ENCODE measurements around the gene RIC8B.
"Not testable (repeated sequence)": the region's sequence is repeated elsewhere in the genome, so short reads cannot be mapped to it uniquely, and the experiment has no call there.

The RIC8B gene

GRCh38 chr12:106774005-106774807, at the start of gene RIC8B:
RIC8B (plus strand) TSS chr12:106774682; CDS start chr12:106774746, 64 bp downstream.
- DNase-seq = peak; percentile 91

- no peak for DNase-seq
Measured at GRCh38 chr12:106724934-106725333, 49.5 kb upstream of the RIC8B start.

GRCh38 chr12:106726603-106727202, 47.8 kb upstream of the RIC8B start:
- not testable (repeated sequence) for DNase-seq

GRCh38 chr12:106729611-106730010, 44.9 kb upstream of the RIC8B start:
- DNase-seq = no peak

GRCh38 chr12:106732890-106733289, 41.6 kb upstream of the RIC8B start:
- DNase-seq = no peak

GRCh38 chr12:106733660-106734059, 40.8 kb upstream of the RIC8B start:
- no peak for DNase-seq

GRCh38 chr12:106736051-106736957, 38.2 kb upstream of the RIC8B start:
- peak; percentile 51 for DNase-seq

GRCh38 chr12:106739318-106739717, 35.2 kb upstream of the RIC8B start:
- no peak for DNase-seq

GRCh38 chr12:106739815-106740530, 34.5 kb upstream of the RIC8B start:
- no peak for DNase-seq

GRCh38 chr12:106740818-106741217, 33.7 kb upstream of the RIC8B start:
- DNase-seq = no peak

- no peak for DNase-seq
Measured at GRCh38 chr12:106741247-106741646, 33.2 kb upstream of the RIC8B start.

GRCh38 chr12:106743270-106743988, 31.1 kb upstream of the RIC8B start:
- no peak for DNase-seq

GRCh38 chr12:106744600-106744999, 29.9 kb upstream of the RIC8B start:
- DNase-seq = no peak

GRCh38 chr12:106745181-106745745, 29.2 kb upstream of the RIC8B start:
- no peak for DNase-seq

- peak; percentile 84 for DNase-seq
Measured at GRCh38 chr12:106747973-106748436, 26.5 kb upstream of the RIC8B start.

- DNase-seq = peak; percentile 28
Measured at GRCh38 chr12:106750524-106750923, 24.0 kb upstream of the RIC8B start.

- DNase-seq = peak; percentile 55
Measured at GRCh38 chr12:106753526-106753925, 21.0 kb upstream of the RIC8B start.

GRCh38 chr12:106754331-106754730, 20.2 kb upstream of the RIC8B start:
- DNase-seq = no peak

- DNase-seq = no peak
Measured at GRCh38 chr12:106757623-106758348, 16.7 kb upstream of the RIC8B start.

GRCh38 chr12:106758349-106759110, 16.0 kb upstream of the RIC8B start:
- DNase-seq = no peak

Measured in CD4-positive, alpha-beta T cell treated with Interleukin-17A for 1 hour (primary cell).